ENCODE data around the gene STARD13.

The STARD13 gene

DNA sequence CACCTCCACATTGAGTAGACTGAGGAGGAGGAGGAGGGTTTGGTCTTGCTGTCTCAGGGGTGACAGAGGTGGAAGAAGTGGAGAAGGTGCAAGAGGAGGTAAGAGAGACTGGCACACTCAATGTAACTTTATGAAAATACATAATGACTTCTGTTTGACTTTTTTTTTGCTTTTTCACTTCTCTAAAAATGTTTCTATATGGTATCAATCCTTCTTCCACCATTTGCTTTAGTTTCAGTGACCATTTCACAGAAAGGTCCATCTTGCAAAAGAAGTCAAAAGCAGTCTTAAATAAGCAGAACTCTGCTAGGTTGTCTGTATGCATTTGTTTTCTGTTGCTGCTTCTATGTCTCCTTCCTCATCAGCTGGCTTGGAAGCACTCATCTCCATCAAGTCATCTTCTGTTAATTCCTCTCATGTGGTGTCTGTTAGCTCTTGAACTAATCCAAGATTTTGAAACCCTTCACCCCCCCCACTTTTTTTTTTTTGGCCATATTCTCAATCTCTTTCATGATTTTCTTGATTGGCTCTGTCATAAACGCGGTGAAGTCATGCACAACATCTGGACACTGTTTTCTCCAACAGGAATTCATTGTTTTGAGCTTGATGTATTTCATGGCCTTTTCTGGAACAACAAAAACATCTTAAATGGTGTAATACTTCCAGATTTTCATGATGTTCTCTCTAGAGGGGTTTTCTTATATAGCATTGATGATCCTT is 188.5 kb downstream of the STARD13 start:
- peaks cover 5% of the 10 kb centered on the region for H3K36me3 Mint-ChIP-seq (ENCODE audit: low read depth)
- no peak overlapping the region for H3K27ac Mint-ChIP-seq
- no peaks in the 10 kb centered on the region for H3K27me3 Mint-ChIP-seq (ENCODE audit: low read depth)
- H3K9me3 Mint-ChIP-seq = peaks cover 51% of the 10 kb centered on the region
- no peak overlapping the region for H3K4me3 Mint-ChIP-seq
- TF ChIP-seq, protein P1, sequence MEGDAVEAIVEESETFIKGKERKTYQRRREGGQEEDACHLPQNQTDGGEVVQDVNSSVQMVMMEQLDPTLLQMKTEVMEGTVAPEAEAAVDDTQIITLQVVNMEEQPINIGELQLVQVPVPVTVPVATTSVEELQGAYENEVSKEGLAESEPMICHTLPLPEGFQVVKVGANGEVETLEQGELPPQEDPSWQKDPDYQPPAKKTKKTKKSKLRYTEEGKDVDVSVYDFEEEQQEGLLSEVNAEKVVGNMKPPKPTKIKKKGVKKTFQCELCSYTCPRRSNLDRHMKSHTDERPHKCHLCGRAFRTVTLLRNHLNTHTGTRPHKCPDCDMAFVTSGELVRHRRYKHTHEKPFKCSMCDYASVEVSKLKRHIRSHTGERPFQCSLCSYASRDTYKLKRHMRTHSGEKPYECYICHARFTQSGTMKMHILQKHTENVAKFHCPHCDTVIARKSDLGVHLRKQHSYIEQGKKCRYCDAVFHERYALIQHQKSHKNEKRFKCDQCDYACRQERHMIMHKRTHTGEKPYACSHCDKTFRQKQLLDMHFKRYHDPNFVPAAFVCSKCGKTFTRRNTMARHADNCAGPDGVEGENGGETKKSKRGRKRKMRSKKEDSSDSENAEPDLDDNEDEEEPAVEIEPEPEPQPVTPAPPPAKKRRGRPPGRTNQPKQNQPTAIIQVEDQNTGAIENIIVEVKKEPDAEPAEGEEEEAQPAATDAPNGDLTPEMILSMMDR (IDR thresholded peaks at IDR 0.05; ENCODE audit: unreplicated experiment in 3 of 3) = no peak
- H3K4me1 Mint-ChIP-seq = peaks cover 10% of the 10 kb centered on the region

DNA sequence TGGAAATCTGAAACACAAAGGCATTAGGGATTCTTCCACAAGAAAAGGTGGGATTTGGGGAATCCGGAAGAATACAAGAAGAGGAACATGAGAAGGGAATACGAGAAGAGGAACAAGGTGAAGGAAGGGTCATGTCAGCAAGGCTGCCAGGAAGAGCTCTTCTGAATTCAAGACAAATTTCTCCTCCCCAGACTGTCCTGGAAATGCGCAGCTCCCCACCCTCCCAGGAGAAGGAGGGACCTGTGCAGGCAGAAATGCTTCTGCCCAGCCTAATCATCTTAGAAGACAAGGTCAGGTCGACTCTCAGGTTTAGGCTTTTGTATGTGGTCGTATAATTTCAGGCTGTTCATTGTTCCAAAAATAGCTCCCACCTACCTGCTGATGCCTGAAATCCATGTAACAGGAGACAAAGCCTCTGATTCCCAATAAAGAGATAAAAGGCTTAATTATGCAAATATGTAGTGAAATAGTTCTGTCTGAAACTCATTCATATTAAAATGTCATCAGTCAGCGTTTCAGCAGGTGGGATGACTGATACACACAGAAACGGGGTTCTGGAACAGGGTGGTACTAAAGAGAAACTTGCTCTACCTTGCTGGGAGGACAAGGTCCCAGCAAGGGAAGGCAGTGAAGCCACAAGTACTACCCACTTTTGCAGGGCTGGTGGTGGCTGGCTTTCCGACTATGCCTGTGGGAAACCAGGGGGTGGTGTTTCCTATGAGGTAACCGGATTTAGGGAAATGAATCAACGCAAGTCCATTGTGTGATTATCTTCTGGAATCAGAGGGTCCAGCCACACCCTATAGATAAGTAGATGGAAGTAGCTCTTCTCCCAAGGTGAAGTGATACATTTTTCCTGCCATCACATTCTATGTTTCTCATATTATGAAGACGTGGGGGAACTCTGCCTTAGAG is 193.2 kb downstream of the STARD13 start:
- H3K9me3 Mint-ChIP-seq = peaks cover 28% of the 10 kb centered on the region
- TF ChIP-seq, protein P1 (IDR thresholded peaks at IDR 0.05; ENCODE audit: unreplicated experiment in 3 of 3) = no peak
- H3K4me3 Mint-ChIP-seq = no peak overlapping the region
- peak overlapping the region; percentile 91 to 96 (median 94) for H3K27ac Mint-ChIP-seq
- H3K4me1 Mint-ChIP-seq = peaks cover 50% of the 10 kb centered on the region
- H3K36me3 Mint-ChIP-seq (ENCODE audit: low read depth) = no peaks in the 10 kb centered on the region
- H3K27me3 Mint-ChIP-seq (ENCODE audit: low read depth) = no peaks in the 10 kb centered on the region

DNA sequence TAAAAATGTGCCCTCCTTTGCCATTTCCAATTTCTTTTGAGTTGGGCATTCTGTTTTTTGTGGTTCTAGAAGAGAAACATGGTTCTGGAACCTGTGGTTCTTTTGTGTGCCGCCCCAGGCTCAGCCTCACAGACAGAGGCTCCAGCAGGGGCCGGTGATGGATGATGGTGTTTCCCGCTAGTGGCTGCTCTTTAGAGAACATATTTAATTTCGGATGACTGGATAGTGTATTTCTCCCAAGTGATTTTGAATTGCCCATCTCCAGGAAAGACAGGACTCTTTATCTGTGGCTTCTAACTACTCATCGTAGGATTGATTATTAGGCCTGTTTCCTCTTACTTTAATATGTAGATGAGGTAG is 194.2 kb downstream of the STARD13 start:
- peaks cover 21% of the 10 kb centered on the region for H3K9me3 Mint-ChIP-seq
- peak overlapping the region; percentile 91 to 96 (median 94) for H3K27ac Mint-ChIP-seq
- no peak overlapping the region for H3K4me3 Mint-ChIP-seq
- peaks cover 50% of the 10 kb centered on the region for H3K4me1 Mint-ChIP-seq
- no peaks in the 10 kb centered on the region for H3K36me3 Mint-ChIP-seq (ENCODE audit: low read depth)
- H3K27me3 Mint-ChIP-seq (ENCODE audit: low read depth) = no peaks in the 10 kb centered on the region
- TF ChIP-seq, protein P1 (IDR thresholded peaks at IDR 0.05; ENCODE audit: unreplicated experiment in 3 of 3) = no peak

DNA sequence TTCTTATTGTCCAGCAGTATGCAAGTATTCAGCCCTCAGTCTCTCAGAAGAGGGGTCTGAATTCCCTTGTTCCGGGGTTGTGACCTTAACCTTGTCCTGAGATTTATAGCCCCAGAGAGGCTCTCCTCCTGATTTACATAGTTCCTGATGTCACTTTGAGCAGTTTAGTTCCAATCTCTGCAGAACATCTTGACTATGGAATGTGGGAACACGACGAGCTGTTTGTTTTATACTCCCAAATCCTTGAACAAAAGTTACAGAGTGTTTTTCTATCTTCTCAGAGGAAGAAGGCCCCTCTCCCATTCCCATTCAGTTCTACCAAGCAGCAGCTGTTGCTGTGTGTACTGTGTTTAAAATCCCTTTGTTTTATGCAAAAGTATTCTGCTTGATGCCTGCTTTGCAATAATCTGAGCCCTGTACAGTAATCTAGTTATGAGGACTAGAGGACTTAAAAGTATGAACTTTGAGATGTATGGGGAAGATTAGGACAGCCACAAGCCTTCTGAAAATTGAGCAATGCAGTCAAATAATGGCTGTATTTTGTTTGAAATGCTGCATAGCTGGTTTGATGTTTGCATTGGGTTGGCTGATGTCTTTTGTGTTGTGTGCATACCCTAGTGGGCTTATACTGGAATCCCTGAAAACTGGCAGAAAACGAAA is 194.7 kb downstream of the STARD13 start:
- TF ChIP-seq, protein P1 (IDR thresholded peaks at IDR 0.05; ENCODE audit: unreplicated experiment in 3 of 3) = no peak
- Mint-ChIP-seq H3K36me3 (ENCODE audit: low read depth) (no peaks in the 10 kb centered on the region), H3K4me3 (no peak overlapping the region), H3K27me3 (ENCODE audit: low read depth) (no peaks in the 10 kb centered on the region), H3K9me3 (peaks cover 16% of the 10 kb centered on the region), H3K4me1 (peaks cover 50% of the 10 kb centered on the region), H3K27ac (peak overlapping the region; percentile 91 to 96 (median 94))

DNA sequence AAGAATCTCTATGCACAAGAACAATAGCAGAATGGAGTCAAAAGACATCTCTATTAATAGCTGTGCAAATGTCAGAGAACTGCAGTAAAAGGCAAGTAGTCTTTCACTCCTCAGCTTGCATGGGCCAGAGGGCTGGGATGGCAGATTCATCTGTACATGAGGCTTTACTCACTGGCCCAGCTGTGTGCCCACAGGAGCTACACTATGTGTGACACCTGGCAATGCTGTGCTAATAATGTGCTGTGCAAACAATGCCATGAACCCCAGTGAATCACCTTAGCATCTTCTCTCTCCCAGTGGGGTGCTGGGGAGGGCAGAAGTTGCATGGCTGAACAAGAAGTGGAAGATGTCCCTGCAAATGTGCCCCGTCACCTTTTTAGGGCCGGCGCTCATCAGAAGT is 196.2 kb downstream of the STARD13 start:
- Mint-ChIP-seq H3K27ac (peak overlapping the region; percentile 56 to 70 (median 68)), H3K27me3 (ENCODE audit: low read depth) (no peaks in the 10 kb centered on the region), H3K4me3 (no peak overlapping the region), H3K36me3 (ENCODE audit: low read depth) (no peaks in the 10 kb centered on the region), H3K4me1 (peaks cover 50% of the 10 kb centered on the region), H3K9me3 (peaks cover 10% of the 10 kb centered on the region)
- TF ChIP-seq, protein P1 (IDR thresholded peaks at IDR 0.05; ENCODE audit: unreplicated experiment in 3 of 3) = no peak
